Measurements from ENCODE around the gene SEMA5B. TPM values are rescaled to one million over a fixed set of nuclear protein-coding genes. Genes with fewer than 3 reads are reported as not detected.

The SEMA5B gene
- total and polyA plus RNA-seq, 2 donors (not counting 3 experiments of a cell fraction or from before 2014, with no cell fraction given), result 0.07 TPM; not detected in 1

- no peak overlapping the region for H3K9ac ChIP-seq (replicated peaks; ENCODE audit: extremely low read depth, insufficient read depth, low read length)
- H3K4me1 ChIP-seq (ENCODE audit: control insufficient read depth, extremely low read depth, insufficient read depth, low read length), result no peaks in the 10 kb centered on the region
- H3K4me3 ChIP-seq (replicated peaks in 1 of 3; ENCODE audit: insufficient read depth in 1 of 3, low read depth in 1 of 3, low read length in 3 of 3), result no peak overlapping the region
- CTCF ChIA-PET, result no interaction called here
- POLR2A ChIA-PET, result no interaction called here
- H3K9me3 ChIP-seq (replicated peaks; ENCODE audit: control insufficient read depth, insufficient read depth, low read length), result no peaks in the 10 kb centered on the region
- no peak overlapping the region for H3K4me2 ChIP-seq (ENCODE audit: insufficient read depth, low read length)
- H3K36me3 ChIP-seq (ENCODE audit: control insufficient read depth in 2 of 2, extremely low read depth in 1 of 2, insufficient read depth in 2 of 2, low read length in 2 of 2), result no peaks in the 10 kb centered on the region
- H3K9me1 ChIP-seq (replicated peaks; ENCODE audit: control insufficient read depth, extremely low read depth, insufficient read depth, low read length), result no peaks in the 10 kb centered on the region
- TF ChIP-seq, protein P1, sequence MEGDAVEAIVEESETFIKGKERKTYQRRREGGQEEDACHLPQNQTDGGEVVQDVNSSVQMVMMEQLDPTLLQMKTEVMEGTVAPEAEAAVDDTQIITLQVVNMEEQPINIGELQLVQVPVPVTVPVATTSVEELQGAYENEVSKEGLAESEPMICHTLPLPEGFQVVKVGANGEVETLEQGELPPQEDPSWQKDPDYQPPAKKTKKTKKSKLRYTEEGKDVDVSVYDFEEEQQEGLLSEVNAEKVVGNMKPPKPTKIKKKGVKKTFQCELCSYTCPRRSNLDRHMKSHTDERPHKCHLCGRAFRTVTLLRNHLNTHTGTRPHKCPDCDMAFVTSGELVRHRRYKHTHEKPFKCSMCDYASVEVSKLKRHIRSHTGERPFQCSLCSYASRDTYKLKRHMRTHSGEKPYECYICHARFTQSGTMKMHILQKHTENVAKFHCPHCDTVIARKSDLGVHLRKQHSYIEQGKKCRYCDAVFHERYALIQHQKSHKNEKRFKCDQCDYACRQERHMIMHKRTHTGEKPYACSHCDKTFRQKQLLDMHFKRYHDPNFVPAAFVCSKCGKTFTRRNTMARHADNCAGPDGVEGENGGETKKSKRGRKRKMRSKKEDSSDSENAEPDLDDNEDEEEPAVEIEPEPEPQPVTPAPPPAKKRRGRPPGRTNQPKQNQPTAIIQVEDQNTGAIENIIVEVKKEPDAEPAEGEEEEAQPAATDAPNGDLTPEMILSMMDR (IDR thresholded peaks at IDR 0.05; ENCODE audit: extremely low read depth in 1 of 2, insufficient read depth in 1 of 2, low read depth in 1 of 2, low read length in 2 of 2), result no peak
- TF ChIP-seq MAX (IDR thresholded peaks at IDR 0.05; ENCODE audit: insufficient read depth, insufficient read length) (no peak), POLR2AphosphoS5 (IDR thresholded peaks at IDR 0.05; ENCODE audit: insufficient read depth, low read depth, low read length) (no peak), POLR2A (IDR thresholded peaks at IDR 0.05; ENCODE audit: low read depth, low read length) (no peak), JUN (IDR thresholded peaks at IDR 0.05; ENCODE audit: borderline replicate concordance, insufficient read depth, insufficient read length, low read depth) (no peak), EZH2 (IDR thresholded peaks at IDR 0.05; ENCODE audit: borderline replicate concordance, low read depth, low read length, severe bottlenecking) (no peak), FOS (IDR thresholded peaks at IDR 0.05; ENCODE audit: borderline replicate concordance, insufficient read depth, low read length) (no peak), GATA2 (IDR thresholded peaks at IDR 0.05; ENCODE audit: insufficient read depth, insufficient read length, low read depth, low read length) (no peak), MYC (IDR thresholded peaks at IDR 0.05; ENCODE audit: low read depth, low read length) (no peak)
- H3K27me3 ChIP-seq (ENCODE audit: control insufficient read depth in 2 of 2, insufficient read depth in 2 of 2, low read length in 2 of 2), result peaks cover 3 to 22% of the 10 kb centered on the region in 2 experiments
- intact Hi-C loops (cut with micrococcal nuclease) (no loop called here), dilution Hi-C loops (cut with MboI; ENCODE audit: extremely low pct_ligation_motif_present, low sequenced_read_pairs) (no loop called here)
- FAIRE-seq, result no peak
- H3K79me2 ChIP-seq (ENCODE audit: control insufficient read depth, insufficient read depth, low read length), result no peaks in the 10 kb centered on the region
- no peaks in the 10 kb centered on the region for H4K20me1 ChIP-seq (replicated peaks; ENCODE audit: control insufficient read depth, extremely low read depth, insufficient read depth, low read length)
- H3K27ac ChIP-seq (ENCODE audit: insufficient read depth, low read depth, low read length), result no peak overlapping the region
- H2AFZ ChIP-seq (ENCODE audit: low read depth, low read length), result no peak overlapping the region
- BruUV-seq (replicated peaks), result no TSS peak
- no peak for DNase-seq (ENCODE audit: low read depth, low spot score)
Observed at GRCh38 chr3:122908251-122908650, 119.3 kb downstream of the SEMA5B start.

Measured in endothelial cell of umbilical vein (primary cell).